Measurements from ENCODE around the gene OR6C3.
"Not testable (repeated sequence)": the region's sequence is repeated elsewhere in the genome, so short reads cannot be mapped to it uniquely, and the experiment has no call there.

The OR6C3 gene

DNA sequence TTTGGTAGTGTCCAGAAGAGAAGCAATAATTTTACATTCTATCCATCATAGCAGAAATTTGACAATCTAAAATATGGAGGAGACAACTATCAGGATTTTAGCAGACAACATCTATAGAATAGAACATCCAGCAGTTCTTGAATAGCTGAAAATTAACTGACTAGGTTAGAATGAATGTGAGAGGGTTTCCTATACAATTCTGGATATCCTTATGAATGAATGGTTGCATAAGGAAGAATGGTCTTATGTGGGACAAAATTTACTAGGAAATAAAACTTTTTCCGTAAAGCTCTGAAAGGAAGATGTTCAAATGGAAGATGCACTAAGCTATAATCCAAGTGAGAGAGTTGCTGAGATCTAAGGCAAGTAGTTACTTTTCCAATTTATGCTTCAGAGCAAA lies at the start of gene OR6C3:
OR6C3 (plus strand) TSS at position 301 of the 400 bp plus-strand sequence. CDS start 955 bp downstream, outside the sequence.
- no peak for DNase-seq (ENCODE audit: low read depth in 2 of 2)

DNA sequence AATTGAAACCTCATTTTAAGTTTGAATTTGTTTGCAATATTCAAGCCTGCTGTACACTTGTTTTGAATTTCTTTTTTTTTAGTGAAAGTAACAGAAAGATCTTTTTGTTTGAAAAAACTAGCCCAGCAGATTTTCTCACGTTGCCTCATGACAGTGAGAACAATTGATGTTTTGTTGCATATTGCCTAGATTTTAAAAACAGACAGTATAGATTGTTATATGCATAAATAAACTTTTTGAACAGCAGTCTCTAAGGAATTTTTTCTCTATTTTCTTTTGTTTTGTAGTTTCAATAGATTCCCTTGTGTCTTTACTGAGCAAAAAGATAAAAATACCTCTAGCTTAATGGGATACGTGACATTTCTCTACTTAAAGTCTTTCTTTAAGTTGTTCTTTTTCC lies 49.6 kb upstream of the OR6C3 start:
- DNase-seq (ENCODE audit: low read depth in 2 of 2) = no peak

DNA sequence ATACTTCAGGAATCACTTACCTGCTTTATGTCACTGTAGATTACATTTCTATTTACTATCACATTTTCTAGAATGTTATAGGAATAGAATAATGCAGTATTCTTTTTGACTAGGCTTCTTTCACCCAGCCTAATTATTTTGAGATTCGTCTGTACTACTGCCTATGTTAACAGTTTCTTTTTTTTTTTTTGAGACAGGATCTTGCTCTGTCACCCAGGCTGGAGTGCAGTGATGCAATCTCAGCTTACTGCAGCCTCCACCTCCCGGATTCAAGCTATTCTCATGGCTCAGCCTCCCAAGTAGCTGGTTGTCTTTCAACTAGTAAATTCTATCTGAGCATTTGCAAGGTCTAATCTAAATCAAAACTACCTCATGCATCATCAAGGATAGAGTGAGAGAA lies 40.5 kb upstream of the OR6C3 start:
- DNase-seq (ENCODE audit: low read depth in 2 of 2) = no peak

DNA sequence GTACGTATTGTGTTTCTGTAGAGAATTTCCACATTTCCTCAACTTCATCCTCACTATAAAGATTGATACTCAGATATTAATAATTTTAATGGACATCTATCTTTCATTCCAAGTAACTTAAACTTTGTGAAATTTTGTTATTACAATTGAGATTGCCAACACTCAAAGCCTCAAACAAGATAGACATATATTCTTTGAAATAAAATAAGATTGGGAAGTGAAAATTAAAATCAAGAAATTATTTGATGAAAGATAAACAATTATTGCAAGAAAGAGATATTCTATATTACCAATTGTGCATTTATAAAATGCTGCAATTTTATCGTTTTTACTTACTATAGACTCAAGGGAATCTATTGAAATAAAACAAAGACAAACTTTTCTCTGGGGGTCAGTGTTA lies 34.1 kb upstream of the OR6C3 start, which contains the start of gene OR6C6:
OR6C6 (minus strand) TSS at position 101 of the 400 bp plus-strand sequence. CDS start 1,337 bp downstream, outside the sequence.
- DNase-seq (ENCODE audit: low read depth in 2 of 2) = no peak

- no peak for DNase-seq (ENCODE audit: low read depth in 2 of 2)
Measured at GRCh38 chr12:55314043-55314442, 16.5 kb upstream of the OR6C3 start, which contains the start of gene OR6C1. OR6C1 (plus strand) TSS chr12:55314343; CDS start chr12:55320600, 6,257 bp downstream.

GRCh38 chr12:55320201-55320600 lies 10.3 kb upstream of the OR6C3 start:
- DNase-seq (ENCODE audit: low read depth in 2 of 2) = no peak

DNA sequence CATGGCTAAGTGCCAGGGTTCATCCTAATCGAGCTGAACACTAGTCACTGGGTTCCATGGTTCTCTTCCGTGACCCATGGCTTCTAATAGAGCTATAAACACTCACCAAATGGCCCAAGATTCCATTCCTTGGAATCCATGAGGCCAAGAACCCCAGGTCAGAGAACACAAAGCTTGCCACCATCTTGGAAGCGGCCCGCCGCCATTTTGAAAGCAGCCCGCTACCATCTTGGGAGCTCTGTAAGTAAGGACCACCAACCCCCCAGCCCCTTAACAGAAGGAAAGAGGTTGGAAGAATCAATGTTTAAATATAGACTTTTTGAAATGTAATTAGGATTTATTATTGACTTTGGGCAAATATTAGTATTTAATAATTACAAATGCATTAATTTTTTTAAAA lies 4.7 kb upstream of the OR6C3 start:
- DNase-seq (ENCODE audit: low read depth in 2 of 2) = not testable (repeated sequence)

GRCh38 chr12:55336002-55336401 lies 5.5 kb downstream of the OR6C3 start:
- no peak for DNase-seq (ENCODE audit: low read depth in 2 of 2)

DNA sequence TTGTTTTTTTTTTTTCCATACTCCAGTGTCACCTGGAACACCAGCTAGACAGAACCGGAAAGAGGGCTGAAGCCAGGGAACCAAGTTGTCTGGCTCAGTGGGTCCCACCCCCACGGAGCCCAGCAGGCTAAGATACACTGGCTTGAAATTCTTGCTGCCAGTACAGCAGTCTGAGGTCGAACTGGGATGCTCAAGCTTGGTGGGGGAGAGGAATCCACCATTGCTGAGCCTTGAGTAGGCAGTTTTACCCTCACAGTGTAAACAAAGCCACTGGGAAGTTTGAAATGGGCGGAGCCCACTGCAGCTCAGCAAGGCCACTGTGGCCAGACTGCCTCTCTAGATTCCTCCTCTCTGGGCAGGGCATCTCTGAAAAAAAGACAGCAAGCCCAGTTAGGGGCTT lies 24.8 kb downstream of the OR6C3 start:
- not testable (repeated sequence) for DNase-seq (ENCODE audit: low read depth in 2 of 2)

GRCh38 chr12:55362675-55363074 lies 32.1 kb downstream of the OR6C3 start, which contains the start of gene OR6C75:
OR6C75 (plus strand) TSS chr12:55362975; CDS start chr12:55365111, 2,136 bp downstream.
- DNase-seq (ENCODE audit: low read depth in 2 of 2) = no peak

- DNase-seq (ENCODE audit: low read depth in 2 of 2) = no peak
Measured at GRCh38 chr12:55365086-55365485, 34.5 kb downstream of the OR6C3 start.

DNA sequence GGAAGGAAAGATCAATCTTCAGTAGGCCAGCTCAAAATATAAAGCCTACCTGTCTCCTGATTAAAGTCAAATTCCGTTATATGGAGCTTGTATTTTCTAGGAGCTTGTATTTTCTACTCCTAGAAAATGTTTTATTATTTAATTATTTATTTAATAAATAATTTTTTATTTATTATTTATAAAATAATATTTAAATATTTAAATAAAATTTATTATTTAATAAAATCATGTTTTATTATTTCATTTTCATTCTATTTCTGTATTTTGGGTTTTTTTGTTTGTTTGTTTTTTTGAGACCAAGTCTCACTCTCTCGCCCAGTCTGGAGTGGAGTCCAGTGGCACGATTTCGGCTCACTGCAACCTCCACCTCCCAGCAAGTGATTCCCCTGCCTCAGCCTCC lies 42.0 kb downstream of the OR6C3 start:
- DNase-seq (ENCODE audit: low read depth in 2 of 2) = no peak

Data from stimulated activated CD4-positive, alpha-beta T cell treated with anti-CD3 and anti-CD28 coated beads, Interleukin-15, amount 100 ng/mL, for 48 hours (primary cell).